Retinal pigment epithelial cell (primary cell): ENCODE data around the gene FGF14.

Source experiments
- DNase-seq: peaks from one replicate; pipeline ENCODE4 v3.0.0-alpha.2; 2010; ENCODE audit warnings: low read depth
- H3K4me3 ChIP-seq: 2 replicates; pipeline ENCODE4 v1.5.1; 2011; ENCODE audit warnings: mild to moderate bottlenecking, low read length, control low read depth, moderate library complexity
- TF ChIP-seq, protein P1 (sequence below): conservative IDR thresholded peaks from 2 replicates; pipeline ENCODE4 v1.5.1; 2011; ENCODE audit warnings: low read depth, low read length, control low read depth, inconsistent platforms

Gene FGF14

DNA sequence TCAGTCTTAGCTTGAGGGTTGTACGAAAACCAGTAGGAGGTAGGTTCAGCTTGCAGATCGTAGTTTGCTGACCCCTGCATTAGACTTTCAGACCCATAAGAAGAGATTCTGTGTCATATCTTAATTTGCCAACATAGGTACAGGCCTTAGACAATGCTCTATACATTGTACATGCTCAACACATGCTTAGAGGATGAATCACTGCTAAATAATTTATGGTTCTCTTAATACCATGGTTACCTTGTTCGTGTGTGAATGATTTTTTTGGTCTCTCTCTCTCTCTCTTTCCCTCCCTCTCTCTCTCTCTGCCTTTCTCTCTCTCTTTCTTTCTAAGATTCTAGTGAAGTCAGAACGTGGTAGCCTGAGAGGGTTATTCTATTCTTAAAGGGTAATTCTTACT, 112.2 kb downstream of the FGF14 start:
- TF ChIP-seq, protein P1, sequence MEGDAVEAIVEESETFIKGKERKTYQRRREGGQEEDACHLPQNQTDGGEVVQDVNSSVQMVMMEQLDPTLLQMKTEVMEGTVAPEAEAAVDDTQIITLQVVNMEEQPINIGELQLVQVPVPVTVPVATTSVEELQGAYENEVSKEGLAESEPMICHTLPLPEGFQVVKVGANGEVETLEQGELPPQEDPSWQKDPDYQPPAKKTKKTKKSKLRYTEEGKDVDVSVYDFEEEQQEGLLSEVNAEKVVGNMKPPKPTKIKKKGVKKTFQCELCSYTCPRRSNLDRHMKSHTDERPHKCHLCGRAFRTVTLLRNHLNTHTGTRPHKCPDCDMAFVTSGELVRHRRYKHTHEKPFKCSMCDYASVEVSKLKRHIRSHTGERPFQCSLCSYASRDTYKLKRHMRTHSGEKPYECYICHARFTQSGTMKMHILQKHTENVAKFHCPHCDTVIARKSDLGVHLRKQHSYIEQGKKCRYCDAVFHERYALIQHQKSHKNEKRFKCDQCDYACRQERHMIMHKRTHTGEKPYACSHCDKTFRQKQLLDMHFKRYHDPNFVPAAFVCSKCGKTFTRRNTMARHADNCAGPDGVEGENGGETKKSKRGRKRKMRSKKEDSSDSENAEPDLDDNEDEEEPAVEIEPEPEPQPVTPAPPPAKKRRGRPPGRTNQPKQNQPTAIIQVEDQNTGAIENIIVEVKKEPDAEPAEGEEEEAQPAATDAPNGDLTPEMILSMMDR = no peak
- no peak overlapping the region for H3K4me3 ChIP-seq
- no peak for DNase-seq

DNA sequence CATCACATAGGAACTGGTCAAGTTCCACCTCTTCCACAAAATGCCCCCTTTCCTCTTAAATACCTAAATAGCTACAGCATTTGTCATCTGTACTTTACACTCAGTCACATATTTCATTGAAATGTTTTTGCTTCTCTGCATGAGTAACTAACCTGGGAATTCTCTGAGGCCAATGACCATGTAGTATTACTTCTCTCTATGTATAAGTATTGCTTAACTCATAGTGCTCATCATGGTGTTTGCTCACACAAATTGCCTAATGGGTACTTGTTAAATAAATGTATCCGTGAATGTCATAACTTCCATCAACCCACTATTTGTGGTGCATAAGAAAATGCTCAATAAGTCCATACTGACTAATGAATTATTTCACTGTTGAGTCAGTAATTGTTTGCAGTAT, 115.5 kb downstream of the FGF14 start:
- TF ChIP-seq, protein P1 = no peak
- DNase-seq = peak; percentile 81
- no peak overlapping the region for H3K4me3 ChIP-seq

DNA sequence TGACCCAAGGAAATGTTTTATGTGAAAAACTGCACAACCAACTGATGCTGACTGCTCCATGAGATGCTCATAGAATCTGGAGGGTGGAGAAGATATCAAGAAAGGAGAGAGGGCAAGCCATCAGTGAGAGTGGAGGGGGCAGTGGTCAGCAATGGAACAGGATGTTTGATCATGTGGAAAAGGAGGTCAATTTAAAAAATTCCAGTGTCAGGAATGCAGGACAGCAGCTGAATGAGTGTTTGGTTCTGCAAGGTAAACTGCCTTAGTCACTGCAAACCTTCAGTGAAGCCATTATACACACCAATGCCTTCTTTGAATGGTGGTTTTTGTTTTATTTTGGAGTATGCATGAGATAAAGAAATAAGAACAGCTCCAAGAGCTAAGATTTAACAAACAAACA, 121.5 kb downstream of the FGF14 start:
- no peak overlapping the region for H3K4me3 ChIP-seq
- no peak for DNase-seq
- TF ChIP-seq, protein P1 = no peak

DNA sequence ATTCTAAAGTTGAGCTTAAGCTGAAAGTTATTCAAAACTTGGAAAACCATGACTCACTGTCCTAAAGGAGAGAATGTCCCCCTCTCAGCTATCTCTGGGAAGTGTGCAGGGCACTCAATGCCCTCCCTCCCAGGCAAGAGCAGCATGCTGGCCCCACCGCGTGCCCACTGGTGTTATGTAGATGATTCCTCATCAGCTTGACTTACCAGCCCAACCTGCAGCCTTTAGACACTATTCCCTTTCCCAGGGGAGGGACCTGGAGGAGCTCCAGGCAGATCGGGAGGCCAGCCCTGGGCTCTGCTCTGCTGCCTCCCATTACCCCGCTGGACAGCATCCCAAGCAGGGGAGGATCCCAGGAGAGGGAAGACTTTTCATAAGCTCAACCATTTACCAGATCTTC, 124.6 kb downstream of the FGF14 start:
- DNase-seq = no peak
- TF ChIP-seq, protein P1 = no peak
- H3K4me3 ChIP-seq = no peak overlapping the region

DNA sequence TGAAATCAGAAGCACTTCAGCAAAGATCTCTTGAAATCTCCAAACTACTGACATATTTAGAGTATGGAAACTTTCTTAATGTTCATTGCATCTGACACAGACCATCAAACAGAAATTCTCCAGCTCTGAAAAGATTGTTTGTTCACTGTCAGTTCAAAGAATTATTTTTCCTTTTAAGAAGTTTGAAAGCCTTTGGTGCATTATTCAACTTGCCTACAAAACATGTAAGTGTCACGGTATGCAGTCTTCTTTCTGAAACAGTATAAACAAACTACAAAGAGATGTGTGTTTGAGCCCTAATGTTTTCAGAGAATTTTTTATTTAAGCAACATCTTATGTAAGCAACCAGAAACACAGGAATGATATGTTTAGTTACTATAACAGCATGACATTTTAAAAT, 125.4 kb downstream of the FGF14 start:
- no peak overlapping the region for H3K4me3 ChIP-seq
- TF ChIP-seq, protein P1 = no peak
- no peak for DNase-seq

DNA sequence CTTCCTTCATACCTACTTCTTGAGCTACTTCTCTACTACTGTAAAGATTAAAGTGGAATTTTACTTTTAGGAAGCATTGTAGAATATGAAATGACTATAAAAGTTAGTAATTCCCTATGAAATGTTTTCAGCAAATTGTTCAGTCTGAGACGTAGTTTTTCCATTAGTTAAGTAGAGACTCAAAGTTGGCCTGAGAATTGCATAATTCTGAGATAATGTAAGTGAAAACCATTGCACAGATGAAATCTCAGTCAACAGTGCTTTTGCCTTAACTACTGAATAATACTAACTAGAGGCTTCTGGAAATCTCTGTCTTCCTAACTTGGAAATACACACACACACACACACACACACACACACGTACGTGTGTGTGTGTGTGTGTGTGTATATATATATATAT, 125.9 kb downstream of the FGF14 start:
- DNase-seq = no peak
- TF ChIP-seq, protein P1 = no peak
- no peak overlapping the region for H3K4me3 ChIP-seq

DNA sequence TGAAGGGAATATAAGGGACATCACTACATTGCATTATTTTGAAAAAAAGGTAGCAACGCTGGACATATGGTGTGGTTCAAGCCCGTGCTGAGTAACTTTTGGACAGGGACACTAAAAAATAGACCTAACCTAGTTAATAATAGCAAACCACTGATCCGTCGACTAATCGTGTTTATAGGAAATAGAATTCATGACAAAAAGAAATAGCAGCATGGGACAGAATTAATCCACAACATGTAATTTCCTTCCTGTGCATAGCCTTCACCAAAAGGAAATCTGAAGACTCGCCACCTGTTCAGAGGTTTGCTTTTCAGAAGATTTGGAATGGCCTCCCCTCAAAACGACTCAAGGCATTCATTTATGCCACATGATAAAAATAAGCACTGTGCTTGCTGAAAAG, 128.7 kb downstream of the FGF14 start:
- TF ChIP-seq, protein P1 = no peak
- H3K4me3 ChIP-seq = no peak overlapping the region
- DNase-seq = no peak
